NCI-H345 treated with DMSO at 0.1 percent for 48 hours (cell line): Measurements from ENCODE around the gene CEP85L.
A peak's percentile ranks its signal among the peaks of the same experiment; 100 is the strongest.

Experiments used
- DNase-seq: peaks from one replicate; lab custom pipeline; 2025; ENCODE audit not compliant: unreplicated experiment; lab: John Stamatoyannopoulos, UW

Gene CEP85L

DNA sequence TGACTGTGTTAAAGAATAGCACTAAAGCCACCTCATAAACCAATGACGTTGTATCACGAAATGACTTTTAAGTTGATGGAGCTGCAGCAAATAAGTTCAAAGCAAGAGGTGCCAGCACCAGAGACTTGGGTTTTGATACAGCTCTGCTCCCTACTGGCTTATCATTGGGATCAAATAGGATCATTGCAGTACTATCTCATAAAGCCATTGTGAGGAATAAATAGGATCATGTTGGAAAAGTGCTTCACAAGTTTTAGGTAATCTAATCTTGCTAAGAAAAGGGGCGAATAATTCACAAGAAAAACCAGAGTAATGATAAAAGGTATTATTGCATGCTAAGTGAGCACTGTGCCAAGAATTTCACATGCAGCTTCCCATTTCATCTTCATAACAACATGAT, 10.4 kb upstream of the CEP85L start:
- no peak for DNase-seq

GRCh38 chr6:118660218-118660569, 8.8 kb upstream of the CEP85L start:
- peak; percentile 98 for DNase-seq

DNA sequence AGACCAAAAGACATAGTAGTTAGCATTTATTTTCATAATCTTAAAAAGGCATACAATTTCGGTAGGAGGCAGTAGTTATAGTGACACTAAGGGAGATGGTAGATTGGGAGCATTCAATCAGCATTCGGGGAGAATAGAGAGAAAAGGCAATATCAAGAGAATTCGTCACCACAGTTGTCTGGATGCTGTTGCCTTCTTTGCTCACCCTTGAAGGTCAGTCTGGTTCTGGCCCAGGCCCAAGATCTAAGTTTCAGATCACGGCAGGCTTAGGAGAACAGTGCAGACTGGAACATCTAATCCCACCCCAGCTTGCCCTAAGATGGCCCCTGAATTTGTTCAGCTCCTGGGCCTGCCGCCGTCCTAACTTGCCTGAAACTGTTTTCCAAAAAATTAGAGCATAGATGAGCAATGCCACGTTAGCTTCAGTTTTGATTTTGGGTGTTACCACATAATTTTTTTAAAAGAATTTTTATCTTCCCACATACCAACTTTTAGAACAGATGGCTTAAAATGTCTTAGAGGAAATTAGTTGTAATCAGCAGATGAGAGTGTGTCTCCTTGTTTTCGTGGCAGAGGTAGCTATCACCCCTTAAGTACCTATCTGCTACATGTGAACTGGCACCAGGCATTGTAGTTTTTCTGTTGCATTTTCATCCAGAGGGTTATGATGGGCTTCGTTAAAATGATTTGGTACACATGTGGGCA, 8.3 kb upstream of the CEP85L start:
- peak; percentile 79 for DNase-seq

GRCh38 chr6:118656847-118657451, 5.6 kb upstream of the CEP85L start:
- no peak for DNase-seq

DNA sequence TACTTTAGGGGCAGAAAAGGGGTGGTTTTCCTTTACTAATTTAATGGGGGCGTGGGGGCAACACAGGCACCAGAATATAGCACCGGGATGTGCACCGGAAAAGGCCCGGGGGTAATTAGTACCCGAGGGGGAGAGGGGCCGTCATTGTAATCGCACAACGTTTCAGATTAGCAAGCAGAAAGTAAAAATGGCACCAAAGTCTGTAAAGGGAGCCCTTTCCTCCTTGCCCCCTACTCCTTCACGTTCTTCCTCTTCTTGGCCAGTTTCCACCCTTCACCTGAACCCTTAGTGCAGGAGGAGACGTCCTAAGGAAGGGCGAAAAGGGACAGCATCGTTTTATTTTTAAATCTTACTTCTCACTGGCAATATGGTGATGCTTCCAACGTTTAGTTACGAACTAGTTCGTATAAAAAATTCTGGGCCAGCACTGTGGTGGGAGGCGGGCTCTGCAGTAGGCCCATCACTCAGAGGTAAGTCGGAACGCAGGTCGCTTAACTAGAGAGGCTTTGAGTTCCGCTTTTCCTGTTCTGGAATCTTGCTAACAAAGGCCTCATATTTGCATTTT, 742 bp upstream of the CEP85L start:
- no peak for DNase-seq

GRCh38 chr6:118650582-118651281, 659 bp downstream of the CEP85L start:
- DNase-seq = no peak

GRCh38 chr6:118649918-118650581, 1.3 kb downstream of the CEP85L start:
- no peak for DNase-seq

GRCh38 chr6:118648866-118649554, 2.4 kb downstream of the CEP85L start:
- no peak for DNase-seq

DNA sequence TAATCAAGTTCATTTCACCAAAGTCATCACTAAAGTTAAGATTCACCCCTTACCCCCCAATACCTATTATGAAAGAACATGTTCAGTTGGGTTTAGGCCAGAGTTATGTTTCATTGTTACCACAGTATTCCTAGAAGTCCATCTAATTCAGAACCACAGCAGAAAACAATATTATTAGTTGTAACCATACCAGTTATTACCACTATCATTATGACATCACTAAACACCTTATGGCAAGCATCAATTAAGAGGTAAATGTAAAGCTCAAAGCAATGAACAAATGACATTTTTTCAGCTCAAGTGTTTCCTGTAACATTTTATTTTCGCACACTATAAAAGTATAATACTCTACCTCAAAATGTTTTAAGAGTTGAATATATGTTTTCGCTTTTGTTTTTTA, 4.4 kb downstream of the CEP85L start:
- DNase-seq = no peak

- DNase-seq = no peak
Measured at GRCh38 chr6:118645395-118645794, 6.0 kb downstream of the CEP85L start.

- no peak for DNase-seq
Measured at GRCh38 chr6:118644007-118644406, 7.4 kb downstream of the CEP85L start.

DNA sequence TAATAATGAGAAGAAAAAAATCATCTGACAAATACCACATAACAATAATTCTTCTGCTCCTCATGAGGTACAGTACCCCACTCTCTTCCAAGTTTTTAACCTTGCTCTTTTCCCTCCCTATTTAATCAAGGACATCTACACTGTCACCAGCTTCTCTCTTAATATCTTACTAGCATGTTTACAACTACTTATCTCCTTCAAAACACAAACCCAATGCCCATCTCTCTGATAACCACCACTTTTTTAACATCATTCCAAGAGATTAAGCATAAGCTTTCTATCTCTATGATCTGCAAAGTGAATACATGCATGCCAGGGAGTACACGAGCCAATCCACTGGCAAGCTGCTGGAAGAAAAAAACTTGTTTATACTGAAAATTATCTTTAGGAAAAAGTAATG, 10.3 kb downstream of the CEP85L start:
- no peak for DNase-seq

- DNase-seq = no peak
Measured at GRCh38 chr6:118639054-118639964, 12.1 kb downstream of the CEP85L start.

DNA sequence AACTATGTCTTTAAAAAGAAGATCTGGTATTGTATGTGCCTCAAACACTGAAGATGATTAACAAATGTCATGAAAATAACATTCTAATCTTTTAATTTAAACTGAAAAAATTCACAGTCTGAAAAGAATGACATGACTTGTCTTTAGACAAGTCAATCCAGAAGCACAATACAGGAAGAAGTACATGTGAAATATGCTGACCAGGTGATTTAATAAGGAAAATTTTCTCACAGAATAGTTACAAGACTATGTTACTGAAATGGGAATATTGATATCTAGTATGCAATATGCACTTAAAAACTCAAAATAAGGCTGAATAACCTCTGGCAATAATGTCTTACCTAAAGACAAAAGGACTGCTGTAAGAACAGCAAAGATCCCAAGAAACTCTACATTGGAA, 13.1 kb downstream of the CEP85L start:
- no peak for DNase-seq

GRCh38 chr6:118635909-118636735, 15.3 kb downstream of the CEP85L start:
- no peak for DNase-seq

DNA sequence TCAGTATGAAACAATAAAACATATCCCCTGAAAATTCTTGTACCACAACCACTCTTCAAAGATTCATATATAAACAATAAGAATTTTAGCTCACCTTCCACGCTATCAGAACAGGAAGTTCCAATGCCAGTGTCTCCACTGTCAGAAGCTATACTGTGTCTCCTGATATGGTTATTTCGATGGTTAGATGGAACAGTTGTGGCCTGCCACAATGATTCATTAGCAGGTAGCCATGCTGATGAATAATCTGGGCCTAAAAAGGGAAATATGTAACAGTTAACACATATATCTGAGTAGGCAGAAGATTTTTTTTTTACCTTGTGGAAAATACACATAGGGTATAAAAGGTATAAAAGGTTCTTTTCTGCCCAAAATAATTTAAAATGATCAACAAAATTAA, 19.0 kb downstream of the CEP85L start:
- DNase-seq = no peak

DNA sequence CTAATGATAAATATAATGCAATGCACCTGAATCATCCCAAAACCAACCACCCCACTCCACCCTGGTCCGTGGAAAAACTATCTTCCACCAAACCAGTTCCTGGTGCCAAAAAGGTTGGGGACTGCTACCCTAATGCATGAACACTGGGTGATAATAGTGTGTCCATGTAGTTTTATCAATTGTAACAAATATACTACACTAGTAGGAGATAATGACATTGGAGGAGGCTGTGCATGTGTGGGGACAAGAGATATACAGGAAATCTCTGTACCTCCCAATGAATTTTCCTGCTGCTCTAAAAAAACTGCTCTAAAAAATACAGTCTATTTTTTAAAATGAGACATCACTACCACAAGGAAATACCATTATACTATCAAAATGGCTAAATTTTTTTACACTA, 20.5 kb downstream of the CEP85L start:
- no peak for DNase-seq

DNA sequence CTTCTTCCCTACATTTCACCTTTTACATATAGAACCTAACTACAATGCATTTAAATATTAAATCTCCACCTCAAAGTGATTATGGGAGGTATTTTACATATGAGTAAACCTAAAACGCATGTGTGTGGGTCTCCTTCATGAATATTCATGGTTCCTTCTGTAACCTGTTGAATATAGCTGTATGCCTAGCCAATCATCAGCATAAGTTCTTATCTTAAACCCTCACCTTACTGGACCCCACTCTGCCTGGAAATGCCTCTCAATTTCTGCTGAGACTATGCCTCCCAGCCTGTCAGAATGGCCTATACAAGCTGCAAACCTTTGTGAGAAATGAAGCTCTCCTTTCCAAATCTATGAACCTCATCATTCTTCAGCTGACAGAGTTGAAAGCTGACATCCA, 21.3 kb downstream of the CEP85L start:
- DNase-seq = no peak

DNA sequence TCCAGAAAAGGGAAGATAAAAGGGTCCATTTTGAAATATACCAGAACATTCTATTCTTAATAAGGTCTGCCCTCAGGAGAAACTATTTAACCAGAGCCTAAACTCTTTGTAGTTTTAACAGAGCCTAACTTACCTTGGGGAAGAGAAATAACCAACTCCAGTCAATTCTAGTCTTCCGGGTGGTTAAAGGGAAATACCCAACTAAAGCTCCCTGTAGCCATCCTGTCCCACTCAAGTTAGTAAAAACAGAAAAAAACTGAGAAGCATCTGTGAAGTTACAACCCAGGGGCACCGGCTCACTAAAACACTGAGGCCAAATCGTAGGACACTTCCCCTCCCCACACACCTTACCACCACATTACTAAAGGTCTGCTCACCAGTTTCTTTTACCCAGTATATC, 23.7 kb downstream of the CEP85L start:
- no peak for DNase-seq
